Hematopoietic multipotent progenitor cell (in vitro differentiated cells): ENCODE results near the gene TPSG1. TPM values are rescaled to one million over a fixed set of nuclear protein-coding genes. Genes with fewer than 3 reads are reported as not detected.
"Not testable (repeated sequence)": the region's sequence is repeated elsewhere in the genome, so short reads cannot be mapped to it uniquely, and the experiment has no call there.

Source experiments
- DNase-seq, 3 donors: peaks; one replicate each; pipeline ENCODE4 v3.0.0-alpha.2; 2011 to 2015; ENCODE audit warnings: low read depth in 2 of 3, low spot score in 2 of 3
- total RNA-seq: library from RNA; depleted of rRNA; stranded (reverse); fragments of >200 nt; gene quantifications from one replicate; pipeline ENCODE4 v1.2.3, GENCODE V29; 2012

Gene TPSG1
- total RNA-seq: not detected

DNA sequence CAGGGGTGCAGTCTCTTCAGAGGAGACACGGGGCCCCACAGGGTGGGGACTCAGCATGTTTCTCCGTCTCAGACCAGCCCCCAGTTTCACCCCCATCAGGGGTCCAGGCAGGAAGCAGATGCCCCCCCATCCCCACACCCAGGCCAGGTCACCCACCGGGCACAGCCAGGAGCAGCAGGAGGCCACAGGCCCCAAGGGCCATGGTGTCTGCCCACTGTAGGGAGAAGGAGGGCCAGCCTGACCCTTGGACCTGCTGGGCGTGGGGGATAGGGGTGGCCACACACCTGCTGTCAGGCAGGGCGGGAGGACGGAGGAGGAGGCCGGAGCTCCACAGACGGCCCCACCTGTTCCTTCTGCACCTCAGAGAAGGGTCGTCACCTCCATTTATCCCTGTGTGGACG is at the start of gene TPSG1:
TSS of gene TPSG1 (minus strand) at position 218 of the 401 bp plus-strand sequence. CDS start at position 202, 16 bp downstream.
- DNase-seq: no peak

DNA sequence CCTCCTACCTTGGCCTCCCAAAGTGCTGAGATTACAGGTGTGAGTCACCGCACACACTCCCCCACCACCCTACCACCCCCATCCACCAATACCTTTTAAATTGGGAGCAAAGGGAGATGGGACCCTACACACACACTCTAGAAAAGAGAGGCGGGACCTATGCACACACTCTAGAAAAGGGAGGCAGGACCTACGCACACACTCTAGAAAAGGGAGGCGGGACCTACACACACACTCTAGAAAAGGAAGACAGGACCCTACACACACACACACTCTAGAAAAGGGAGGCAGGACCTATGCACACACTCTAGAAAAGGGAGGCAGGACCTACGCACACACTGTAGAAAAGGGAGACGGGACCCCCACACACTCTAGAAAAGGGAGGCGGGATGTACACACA is 49.7 kb upstream of the TPSG1 start:
- no peak for DNase-seq

DNA sequence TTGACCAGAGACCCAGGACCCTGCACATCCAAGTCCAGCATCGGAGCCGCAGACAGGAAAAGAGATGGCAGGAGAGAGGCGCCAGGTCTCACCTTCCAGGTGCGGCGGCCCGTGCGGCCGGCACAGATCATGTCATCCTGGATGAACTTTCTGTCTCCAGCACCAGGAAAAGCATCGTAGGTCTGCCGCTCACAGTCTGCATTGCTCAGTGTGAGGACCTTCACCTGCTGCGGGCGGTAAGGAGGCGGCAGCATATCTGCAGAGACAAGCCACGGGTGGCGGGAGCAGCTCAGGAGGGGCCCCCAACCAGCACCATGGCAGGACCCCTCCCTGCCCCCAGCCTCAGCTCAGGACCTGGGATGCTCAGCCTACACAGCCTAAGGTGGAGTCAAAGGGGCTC is 48.7 kb upstream of the TPSG1 start:
- DNase-seq: no peak

DNA sequence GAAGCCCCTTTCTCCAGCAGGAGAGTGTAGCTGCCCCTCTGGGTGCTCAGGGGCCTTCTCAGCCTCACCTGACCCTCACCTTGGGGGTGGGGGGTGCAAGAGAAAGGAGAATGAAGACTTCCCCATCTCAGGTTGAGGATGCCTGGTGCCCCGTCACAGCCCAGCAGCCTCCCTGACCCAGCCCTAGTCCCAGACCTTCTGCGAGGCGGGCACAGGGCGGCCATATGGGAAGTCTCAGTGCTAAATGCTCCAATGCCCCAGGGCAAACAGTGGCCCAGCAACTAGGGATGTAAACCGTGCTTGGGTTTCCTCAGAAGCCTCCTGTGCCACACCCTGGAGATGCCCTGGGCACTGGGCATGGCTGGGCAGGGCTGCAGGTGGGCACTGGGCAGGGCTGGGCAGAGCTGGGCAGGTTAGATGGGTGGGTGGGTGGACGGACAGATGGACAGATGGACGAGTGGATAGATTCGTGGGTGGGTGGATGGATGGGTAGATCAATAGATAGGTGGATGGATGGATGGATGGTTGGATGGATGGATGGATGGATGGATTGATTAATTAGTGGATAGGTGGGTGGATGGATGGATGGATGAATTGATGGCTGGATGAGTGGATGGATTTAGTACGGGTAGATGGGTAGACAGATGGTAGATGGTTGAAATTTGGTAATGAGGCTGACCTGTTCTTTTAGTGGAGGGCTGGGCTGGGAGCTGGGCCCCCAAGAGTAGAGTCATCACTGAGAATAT is 47.6 kb upstream of the TPSG1 start:
- DNase-seq: no peak

DNA sequence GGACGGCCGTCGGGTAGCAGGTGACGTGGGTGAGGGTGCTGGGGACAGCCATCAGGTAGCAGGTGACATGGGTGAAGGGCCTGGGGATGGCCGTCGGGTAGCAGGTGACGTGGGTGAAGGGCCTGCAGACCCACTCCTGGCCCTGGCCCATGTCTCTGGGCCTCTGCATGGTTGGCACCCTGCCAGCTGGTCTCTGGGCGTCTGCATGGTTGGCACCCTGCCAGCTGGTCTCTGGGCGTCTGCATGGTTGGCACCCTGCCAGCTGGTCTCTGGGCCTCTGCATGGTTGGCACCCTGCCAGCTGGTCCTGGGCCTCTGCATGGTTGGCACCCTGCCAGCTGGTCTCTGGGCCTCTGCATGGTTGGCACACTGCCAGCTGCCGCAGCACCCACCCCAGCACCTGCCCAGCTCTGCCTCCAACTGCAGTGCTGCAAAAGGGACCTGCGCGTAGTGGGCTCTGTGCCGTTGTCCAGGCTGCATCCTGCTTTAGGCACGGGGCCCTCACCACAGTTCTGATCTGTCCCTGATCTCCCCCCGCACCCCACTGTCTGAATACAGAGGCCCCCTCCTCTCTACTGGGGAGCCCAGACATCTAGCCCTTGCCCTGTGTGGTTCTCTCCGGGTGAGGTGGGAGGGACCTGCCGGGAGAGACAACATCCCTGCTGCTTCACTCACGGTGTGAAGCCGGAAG is 46.8 kb upstream of the TPSG1 start:
- DNase-seq: peak in 1 of 3 donors; percentile 22

DNA sequence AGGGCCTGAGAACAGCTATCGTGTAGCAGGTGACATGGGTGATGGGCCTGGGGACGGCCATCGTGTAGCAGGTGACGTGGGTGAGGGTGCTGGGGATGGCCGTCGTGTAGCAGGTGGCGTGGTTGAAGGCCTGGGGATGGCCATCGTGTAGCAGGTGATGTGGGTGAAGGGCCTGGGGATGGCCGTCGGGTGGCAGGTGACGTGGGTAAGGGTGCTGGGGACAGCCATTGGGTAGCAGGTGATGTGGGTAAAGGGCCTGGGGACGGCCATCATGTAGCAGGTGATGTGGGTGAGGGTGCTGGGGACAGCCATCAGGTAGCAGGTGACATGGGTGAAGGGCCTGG is 46.3 kb upstream of the TPSG1 start:
- no peak for DNase-seq

DNA sequence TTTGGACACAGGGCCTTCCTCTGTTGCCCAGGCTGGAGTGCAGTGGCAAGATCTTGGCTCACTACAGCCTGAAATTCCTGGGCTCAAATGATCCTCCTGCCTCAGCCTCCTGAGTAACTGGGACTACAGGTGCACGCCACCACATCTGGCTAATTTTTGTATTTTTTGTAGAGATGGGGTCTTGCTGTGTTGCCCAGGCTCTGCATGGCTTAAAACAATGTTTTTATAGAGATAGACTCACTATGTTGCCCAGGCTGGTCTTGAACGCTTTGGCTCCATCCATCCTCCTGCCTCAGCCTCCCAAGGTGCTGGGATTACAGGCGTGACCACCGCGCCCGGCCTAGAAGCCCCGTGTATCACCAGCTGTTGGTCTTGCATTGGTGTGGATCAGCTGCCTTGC is 44.4 kb upstream of the TPSG1 start:
- DNase-seq: not testable (repeated sequence)

DNA sequence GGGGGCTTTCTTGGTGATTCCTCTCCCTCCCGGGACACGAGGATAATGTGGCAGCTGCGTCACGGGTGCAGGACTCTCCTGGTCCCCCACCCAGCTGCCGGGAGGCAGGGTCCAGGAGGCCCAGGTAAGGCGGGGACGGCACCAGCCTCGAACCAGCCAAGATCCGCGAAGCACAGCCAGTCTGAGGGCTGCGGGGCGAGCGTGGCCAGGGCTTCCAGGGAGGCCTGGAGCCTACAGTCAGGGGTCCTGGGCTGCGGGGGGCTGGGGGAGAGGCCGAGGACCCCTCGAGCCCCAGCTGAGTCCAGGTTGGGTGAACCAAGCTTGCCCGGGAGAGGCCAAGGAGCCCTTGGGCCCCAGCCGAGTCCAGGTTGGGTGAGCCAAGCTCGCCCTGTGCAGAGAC is 40.8 kb upstream of the TPSG1 start:
- DNase-seq: no peak

DNA sequence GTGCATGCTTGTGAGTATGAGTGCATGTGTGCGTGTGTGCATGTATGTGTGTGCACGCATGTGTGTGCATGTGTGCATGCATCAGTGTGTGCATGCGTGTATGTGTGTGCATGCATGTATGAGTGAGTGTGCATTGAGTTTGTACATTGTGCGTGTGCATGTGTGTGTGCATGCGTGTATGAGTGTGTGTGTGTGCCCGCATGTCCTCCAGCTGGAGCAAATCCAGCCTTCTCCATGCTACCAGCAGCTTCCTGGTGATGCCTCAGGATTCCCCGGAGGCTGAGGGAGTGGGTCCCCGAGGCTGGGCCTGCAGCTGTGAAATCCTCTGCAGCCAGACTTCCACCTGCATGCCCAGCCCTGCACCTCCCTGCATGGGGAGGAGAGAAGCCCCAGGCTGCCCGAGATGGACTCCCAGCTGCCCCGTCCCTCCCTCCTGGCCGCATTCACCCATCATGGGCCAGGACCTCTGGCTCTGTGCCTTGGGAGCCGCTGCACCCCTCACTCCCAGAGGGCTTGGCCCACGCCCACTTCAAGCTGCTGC is 40.1 kb upstream of the TPSG1 start:
- no peak for DNase-seq

DNA sequence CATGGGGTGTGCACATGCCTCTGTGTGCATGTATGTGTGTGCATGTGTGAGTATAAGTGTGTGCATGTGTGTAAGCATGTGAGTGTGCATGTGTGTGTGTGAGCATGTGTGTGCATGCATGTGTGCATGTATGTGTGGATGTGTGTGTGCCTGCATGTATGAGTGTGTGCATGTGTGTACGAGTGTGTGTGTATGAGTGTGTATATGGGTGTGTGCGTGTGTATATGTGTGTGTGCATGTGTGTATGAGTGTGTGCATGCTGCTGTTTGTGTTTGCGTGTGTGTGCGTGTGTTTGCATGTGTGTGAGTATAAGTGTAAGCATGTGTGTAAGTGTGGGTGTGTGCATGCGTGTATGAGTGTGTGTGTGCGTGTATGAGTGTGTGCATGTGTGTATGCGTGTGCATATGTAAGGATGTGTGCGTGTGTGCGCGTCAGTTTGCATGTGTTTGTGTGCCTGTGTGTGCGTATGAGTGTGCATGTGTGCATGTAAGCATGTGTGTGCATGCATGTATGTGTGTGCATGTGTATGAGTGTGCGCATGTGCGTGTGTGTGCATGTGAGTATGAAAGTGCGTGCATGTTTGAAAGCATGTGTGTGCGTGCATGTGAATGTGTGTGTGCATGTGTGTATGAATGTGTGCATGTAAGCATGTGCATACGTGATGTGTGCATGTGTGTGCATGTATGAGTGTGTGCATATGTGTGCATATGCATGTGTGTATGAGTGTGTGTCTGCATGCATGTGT is 39.4 kb upstream of the TPSG1 start:
- no peak for DNase-seq

DNA sequence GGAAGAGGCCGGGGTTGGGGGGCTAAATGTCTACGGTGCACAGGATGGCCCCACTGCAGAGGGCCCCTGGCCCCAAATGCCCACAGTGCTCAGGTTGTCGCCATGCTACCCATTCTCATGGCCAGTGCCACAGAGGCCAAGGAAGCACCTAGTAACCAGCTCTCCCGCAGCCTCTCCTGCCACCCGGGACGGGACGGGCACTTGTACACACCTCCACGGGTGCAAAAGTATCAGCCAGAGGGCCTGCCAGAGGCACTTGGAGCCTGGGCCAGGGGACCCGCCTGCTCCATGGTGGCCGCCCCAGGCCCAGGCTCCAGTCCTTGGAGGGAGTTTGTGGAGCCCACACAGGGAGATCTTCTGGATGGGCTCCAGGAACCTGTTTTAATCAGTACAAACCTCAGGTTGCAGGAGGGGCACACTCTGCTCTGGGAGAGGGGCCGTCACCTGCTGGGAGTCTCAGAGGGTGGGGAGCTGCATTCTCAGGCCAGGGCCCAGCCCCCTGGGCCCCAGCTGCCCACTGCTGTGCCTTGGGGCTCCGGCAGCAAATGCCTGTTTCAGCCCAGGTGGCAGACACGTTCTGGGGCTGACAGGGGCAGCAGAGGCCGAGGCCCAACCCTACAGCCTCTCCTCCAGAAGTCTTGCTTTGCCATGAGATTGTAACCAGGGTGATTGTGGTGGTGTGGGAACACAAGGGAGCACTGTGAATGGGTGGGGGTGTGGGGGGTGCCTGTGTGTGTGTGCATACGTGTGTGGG is 38.7 kb upstream of the TPSG1 start:
- no peak for DNase-seq

DNA sequence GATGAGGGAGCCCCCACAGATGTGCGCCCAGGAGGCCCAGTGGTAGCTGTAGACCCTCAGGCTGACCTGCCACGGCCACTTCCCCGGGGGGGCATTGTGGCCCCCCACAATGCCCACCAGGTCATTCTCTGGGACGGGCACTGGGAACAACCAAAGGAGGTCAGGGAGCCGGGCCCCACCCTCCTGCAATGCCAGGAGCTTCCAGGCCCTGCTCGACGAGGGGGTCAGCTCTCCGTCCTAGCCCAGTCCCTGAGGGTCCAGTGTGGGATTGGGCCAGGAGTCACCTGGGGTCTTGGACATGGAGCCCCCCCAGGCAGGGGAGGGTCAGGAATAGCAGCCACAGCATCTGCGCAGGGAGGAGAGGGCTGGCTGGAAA is 37.8 kb upstream of the TPSG1 start:
- no peak for DNase-seq

DNA sequence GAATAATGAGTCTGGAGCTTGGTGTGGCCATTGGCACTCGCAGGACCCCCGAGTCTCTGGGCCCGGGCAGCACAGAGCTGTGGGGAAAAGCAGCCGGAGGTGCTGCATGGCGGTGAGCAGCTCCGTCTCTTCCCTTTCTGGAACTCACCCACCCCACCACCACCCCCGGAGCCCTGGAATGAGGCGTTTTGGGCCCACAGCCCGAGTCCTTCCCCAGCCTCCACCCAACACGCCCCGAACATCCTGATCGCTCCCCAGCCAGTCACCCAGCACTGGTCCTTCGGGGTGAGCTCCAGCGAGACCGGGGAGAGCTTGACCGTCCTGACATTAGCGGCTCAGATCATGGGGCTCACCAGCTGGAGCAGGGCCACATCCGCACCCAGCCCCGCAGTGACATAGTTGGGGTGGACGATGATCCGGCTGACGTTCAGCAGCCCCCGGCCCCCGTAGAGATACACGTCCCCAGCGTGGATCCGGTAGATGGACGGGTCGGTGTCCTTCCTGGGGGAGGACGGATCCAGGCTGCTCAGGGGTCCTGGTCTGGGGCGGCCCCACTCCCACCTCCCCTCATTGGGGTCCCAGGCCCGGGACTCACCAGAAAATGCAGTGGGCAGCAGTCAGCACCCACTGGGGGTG is 37.3 kb upstream of the TPSG1 start:
- no peak for DNase-seq

DNA sequence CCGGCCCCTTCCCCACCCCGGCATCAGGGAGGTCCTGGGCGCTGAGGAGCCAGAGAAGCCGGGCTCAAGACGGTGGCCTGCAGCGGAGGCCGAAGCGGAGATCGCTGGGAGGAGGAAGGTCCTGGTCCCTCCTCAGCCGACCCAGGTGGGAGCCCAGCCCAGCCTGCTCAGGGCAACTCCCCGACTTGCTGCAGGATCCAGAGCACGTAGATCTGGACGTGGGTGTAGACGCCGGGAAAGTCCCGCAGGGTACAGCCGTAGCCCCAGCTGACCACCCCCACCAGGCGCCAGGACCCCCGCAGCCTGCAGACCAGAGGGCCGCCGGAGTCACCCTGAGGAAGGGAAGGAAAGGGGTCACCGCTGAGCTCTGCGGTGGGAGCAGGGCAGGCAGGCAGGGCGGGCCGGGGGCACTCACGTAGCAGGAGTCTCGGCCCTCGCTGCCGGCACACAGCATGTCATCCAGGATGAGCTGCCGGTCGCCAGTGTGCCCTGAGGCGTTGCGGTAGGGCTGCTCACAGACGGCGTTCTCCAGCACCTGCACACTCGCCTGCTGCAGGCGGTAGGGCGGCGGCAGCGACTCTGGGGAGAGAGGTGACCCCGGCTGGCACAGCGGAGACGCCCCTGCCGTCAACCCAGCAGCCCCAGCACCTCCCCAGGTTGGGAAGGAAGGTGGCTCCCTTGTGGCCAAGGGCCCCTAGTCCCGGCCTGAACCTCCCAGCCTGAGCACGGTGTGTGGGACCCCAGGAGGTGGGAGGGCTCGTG is 36.2 kb upstream of the TPSG1 start:
- no peak for DNase-seq

DNA sequence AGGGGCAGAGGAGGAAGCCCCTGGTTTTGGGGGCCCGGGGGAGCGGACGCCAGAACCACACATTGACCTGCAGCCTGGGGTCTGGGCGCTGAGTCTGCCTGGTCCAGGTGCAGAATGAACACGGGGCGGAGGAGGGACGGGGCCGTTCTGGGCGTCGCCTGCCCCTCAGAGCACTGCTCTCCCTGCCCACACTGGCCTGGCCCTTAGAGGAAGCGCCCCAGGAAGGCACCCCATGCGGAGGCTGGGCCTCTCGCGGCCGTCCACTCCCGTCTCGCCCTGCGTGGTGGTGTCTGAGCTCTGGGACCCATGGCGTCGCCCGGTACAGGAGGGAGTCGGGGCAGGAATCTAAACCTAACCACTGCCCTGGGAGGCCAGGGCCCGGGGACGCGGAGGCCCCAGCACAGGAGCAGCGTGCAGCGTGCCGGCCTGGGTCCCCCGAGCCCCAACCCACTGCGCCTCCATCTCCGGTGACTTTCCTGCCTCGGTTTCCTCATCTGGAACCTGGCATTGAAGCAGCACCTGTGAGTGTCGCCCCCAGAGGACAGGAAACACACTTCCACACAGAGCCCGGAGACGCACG is 35.1 kb upstream of the TPSG1 start:
- no peak for DNase-seq

DNA sequence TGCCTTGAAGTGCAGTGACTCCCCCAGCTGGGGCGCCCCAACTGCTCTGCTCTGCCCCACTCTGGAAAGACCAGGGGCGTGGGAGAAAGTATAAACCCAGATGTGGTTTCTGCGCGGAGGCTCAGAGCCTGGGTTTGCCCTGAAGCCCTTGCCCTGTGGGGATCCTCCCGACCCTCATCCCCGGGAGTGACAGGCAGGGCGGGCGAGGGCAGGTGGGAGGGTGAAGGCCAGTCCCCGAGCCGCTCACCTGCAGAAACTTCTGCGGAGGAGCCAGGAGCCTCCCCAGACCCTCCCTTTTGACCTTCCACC is 34.6 kb upstream of the TPSG1 start:
- no peak for DNase-seq

DNA sequence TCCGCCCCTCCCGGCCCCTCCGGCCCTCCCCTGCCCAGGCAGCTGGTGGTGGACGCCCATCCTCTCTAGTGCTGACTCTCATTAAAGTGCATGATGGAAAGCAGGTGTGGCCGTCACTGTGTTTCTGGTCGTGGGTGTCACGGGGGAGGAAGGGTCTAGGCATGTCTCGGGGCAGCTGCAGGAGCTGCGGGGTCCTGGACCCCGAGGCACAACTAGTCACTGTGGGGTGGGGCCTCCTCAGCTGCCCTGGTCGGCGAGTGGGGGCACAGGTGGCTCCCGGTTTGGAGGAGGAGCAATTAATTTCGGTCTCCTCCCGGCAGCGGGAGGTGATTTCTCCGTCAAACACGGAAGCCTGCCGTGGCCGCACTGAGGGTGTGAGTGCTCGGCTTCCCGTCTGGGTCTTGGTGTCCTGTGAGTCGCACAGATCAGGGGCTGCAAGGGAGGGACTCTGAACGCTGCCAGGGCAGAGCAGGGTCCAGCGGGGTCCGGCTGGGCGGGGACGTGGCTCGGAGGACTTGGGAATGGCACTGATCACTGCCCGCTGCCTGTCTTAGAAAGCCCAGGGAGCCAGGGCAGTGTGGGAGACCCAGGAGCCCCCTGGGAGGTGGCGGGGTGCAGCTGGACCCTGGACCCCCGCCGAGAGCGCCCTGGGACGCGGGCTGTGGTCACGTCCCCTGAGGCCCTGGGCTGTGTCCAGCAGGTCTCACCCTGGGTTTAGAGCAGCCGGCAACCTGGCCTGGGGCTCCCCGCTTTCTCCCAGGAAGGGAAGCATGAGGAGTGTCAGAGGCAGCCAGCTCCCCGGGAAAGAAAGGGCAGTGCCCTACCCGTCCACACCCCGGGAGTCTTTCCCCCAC is 34.1 kb upstream of the TPSG1 start:
- DNase-seq: peak in 1 of 3 donors; percentile 40

DNA sequence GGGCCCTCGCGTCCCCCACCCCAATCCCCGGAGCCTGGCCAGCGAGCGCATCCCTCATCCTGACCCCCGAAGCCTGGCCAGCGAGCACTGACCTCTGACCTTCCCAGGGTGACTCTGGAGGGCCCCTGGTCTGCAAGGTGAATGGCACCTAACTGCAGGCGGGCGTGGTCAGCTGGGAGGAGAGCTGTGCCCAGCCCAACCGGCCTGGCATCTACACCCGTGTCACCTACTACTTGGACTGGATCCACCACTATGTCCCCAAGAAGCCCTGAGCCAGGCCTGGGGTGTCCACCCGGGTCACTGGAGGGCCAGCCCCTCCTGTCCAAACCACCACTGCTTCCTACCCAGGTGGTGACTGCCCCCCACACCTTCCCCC is 33.1 kb upstream of the TPSG1 start:
- DNase-seq: no peak
